Measurements from ENCODE around the gene NUP85. TPM values are rescaled to one million over a fixed set of nuclear protein-coding genes. Genes with fewer than 3 reads are reported as not detected.

Gene NUP85
- total RNA-seq, 1 experiment from 2014 or later: 164 TPM

DNA sequence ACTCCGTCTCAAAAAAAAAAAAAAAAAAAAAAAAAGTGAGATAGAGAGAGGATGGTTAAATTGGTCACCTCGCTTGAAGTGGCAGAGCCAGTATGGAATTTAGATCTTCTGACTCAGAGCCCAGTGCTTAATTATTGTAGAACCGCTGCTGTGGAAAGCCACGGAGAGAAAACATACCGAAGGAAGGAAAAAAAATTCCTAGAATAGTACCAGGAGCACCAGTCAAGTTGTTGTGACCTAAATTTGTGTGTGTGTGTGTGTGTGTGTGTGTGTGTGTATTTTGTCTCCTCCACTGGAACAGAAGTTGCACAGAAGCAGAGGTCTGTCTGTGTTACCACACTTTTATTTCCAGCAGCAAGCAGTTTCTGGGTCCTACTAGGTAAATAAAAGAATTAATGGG is 10.6 kb upstream of the NUP85 start (continued):
- TF ChIP-seq TCF7L2 (IDR thresholded peaks at IDR 0.05; ENCODE audit: borderline replicate concordance, extremely low read depth, insufficient read depth, insufficient read length) (no peak), REST (IDR thresholded peaks at IDR 0.05; ENCODE audit: low read depth) (no peak), EZH2phosphoT487 (IDR thresholded peaks at IDR 0.05; ENCODE audit: borderline replicate concordance) (no peak)
- TF ChIP-seq, protein P1, sequence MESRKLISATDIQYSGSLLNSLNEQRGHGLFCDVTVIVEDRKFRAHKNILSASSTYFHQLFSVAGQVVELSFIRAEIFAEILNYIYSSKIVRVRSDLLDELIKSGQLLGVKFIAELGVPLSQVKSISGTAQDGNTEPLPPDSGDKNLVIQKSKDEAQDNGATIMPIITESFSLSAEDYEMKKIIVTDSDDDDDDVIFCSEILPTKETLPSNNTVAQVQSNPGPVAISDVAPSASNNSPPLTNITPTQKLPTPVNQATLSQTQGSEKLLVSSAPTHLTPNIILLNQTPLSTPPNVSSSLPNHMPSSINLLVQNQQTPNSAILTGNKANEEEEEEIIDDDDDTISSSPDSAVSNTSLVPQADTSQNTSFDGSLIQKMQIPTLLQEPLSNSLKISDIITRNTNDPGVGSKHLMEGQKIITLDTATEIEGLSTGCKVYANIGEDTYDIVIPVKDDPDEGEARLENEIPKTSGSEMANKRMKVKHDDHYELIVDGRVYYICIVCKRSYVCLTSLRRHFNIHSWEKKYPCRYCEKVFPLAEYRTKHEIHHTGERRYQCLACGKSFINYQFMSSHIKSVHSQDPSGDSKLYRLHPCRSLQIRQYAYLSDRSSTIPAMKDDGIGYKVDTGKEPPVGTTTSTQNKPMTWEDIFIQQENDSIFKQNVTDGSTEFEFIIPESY (IDR thresholded peaks at IDR 0.05; ENCODE audit: extremely low read depth, insufficient replicate concordance, low read length): no peak

DNA sequence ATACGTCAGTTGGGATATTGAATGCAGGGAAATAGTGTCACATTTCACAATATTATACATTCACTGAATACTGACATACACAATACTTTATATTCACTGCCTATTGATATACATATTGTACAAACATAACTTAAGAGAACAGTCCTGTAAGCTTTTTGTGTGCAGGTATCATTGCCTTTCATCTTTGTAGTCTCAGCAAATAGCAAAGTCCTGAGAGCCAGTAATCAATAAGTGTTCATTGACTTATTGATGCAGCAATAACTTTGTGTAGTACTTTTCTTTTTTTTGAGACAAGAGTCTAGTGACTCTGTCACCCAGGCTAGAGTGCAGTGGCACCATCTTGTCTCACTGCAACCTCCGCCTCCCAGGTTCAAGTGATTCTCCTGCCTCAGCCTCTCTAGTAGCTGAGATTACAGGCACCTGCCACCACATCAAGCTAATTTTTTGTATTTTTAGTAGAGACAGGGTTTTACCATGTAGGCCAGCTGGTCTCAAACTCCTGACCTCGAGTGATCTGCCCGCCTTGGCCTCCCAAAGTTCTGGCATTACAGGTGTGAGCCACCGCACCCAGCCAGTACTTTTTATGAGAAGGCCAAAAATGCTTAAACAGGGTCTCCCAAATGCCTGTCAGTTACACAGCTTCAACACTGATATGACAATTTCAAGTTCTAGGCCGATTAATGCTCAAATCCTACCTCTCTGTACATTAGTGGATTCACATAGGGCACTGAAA is 5.4 kb upstream of the NUP85 start:
- CTCF ChIA-PET: interaction anchor here (1.1 to 5.2 kb wide), 7 partner anchors 11 to 130 kb away, joined by 3 to 104 read pairs (median 22); partner anchors contain the start of genes MIF4GD and SUMO2
- Histone ChIP-seq H3K9ac (ENCODE audit: low read length) (peak overlapping the region; percentile 53), H3K79me2 (ENCODE audit: insufficient read depth, low read length) (peaks cover 6% of the 10 kb centered on the region; the same call in 1 of the 2 replicates), H3K9me3 (ENCODE audit: control insufficient read depth in 1 of 2, insufficient read depth in 1 of 2, low read depth in 1 of 2, low read length in 2 of 2) (no peaks in the 10 kb centered on the region), H3K4me3 (replicated peaks in 1 of 2; ENCODE audit: low read depth in 1 of 2, low read length in 2 of 2) (no peak overlapping the region), H3K4me1 (ENCODE audit: control insufficient read depth in 1 of 2, insufficient read depth in 2 of 2, low read length in 2 of 2) (peaks cover 20 to 37% of the 10 kb centered on the region in 2 experiments), H3K27me3 (ENCODE audit: insufficient read depth, low read length) (no peaks in the 10 kb centered on the region), H3K9me2 (ENCODE audit: insufficient read depth) (no peaks in the 10 kb centered on the region), H3K36me3 (ENCODE audit: control insufficient read depth in 1 of 2, insufficient read depth in 2 of 2, low read length in 2 of 2) (no peaks in the 10 kb centered on the region), H3K27ac (ENCODE audit: low read depth, low read length) (peak overlapping the region; percentile 62), H3K4me2 (ENCODE audit: low read length) (peak overlapping the region; percentile 53), H2AFZ (ENCODE audit: low read depth, low read length, poor library complexity, severe bottlenecking) (no peak overlapping the region), H4K20me1 (ENCODE audit: insufficient read depth) (no peaks in the 10 kb centered on the region)
- BruUV-seq (replicated peaks): TSS peak; percentile 89
- DNase-seq (ENCODE audit: low read depth, low spot score): no peak
- no peak for ATAC-seq
- RAD21 ChIA-PET (ENCODE audit: low non-redundant PET in 1 of 2, low total read pairs in 2 of 2, uncharacterized antibody in 2 of 2, unreplicated experiment in 2 of 2): interaction anchor here (0.6 to 1.1 kb wide), 5 partner anchors 86 to 239 kb away, joined by 3 to 4 read pairs (median 3); no protein-coding TSS in a partner anchor
- POLR2A ChIA-PET: interaction anchor here (1.3 to 2.4 kb wide), 4 partner anchors 12 to 74 kb away, joined by 4 to 26 read pairs (median 4); partner anchors contain the start of gene NT5C
- intact Hi-C loops (cut with micrococcal nuclease): loop anchor here (1.0 to 5.0 kb wide), 3 partner anchors 75 to 239 kb away; no protein-coding TSS in a partner anchor
- no peak for TF ChIP-seq REST (IDR thresholded peaks at IDR 0.05; ENCODE audit: low read depth)
- no peak for TF ChIP-seq FOSL1 (IDR thresholded peaks at IDR 0.05; ENCODE audit: low read depth)
- no peak for TF ChIP-seq TCF7L2 (IDR thresholded peaks at IDR 0.05; ENCODE audit: borderline replicate concordance, extremely low read depth, insufficient read depth, insufficient read length)
- TF ChIP-seq MAX (IDR thresholded peaks at IDR 0.05): no peak
- no peak for TF ChIP-seq EGR1 (IDR thresholded peaks at IDR 0.05; ENCODE audit: low read depth)
- TF ChIP-seq, protein P2, sequence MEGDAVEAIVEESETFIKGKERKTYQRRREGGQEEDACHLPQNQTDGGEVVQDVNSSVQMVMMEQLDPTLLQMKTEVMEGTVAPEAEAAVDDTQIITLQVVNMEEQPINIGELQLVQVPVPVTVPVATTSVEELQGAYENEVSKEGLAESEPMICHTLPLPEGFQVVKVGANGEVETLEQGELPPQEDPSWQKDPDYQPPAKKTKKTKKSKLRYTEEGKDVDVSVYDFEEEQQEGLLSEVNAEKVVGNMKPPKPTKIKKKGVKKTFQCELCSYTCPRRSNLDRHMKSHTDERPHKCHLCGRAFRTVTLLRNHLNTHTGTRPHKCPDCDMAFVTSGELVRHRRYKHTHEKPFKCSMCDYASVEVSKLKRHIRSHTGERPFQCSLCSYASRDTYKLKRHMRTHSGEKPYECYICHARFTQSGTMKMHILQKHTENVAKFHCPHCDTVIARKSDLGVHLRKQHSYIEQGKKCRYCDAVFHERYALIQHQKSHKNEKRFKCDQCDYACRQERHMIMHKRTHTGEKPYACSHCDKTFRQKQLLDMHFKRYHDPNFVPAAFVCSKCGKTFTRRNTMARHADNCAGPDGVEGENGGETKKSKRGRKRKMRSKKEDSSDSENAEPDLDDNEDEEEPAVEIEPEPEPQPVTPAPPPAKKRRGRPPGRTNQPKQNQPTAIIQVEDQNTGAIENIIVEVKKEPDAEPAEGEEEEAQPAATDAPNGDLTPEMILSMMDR (IDR thresholded peaks at IDR 0.05 in 2 of 3, conservative IDR thresholded peaks at IDR 0.05 in 1 of 3; ENCODE audit: borderline replicate concordance in 1 of 3, insufficient read depth in 1 of 3, low read depth in 2 of 3, low read length in 2 of 3): no peak
